Liver (tissue), 9 donors: ENCODE data around the gene DDO. TPM values are rescaled to one million over a fixed set of nuclear protein-coding genes. Genes with fewer than 3 reads are reported as not detected.

Experiments used
- DNase-seq: peaks from one replicate; pipeline ENCODE4 v3.0.0-alpha.2; 2017; ENCODE audit warnings: low spot score
- H3K27ac ChIP-seq, 2 donors: one replicate each; pipeline ENCODE4 v1.7.0; 2013; ENCODE audit warnings: inconsistent platforms in 2 of 2, low read length in 2 of 2, control low read depth in 1 of 2, low read depth in 1 of 2, mild to moderate bottlenecking in 1 of 2
- H3K27me3 ChIP-seq, 4 donors: one replicate each; pipeline versions ENCODE4 v1.6.1 to v1.7.0; 2013; ENCODE audit warnings: low read length in 3 of 4, inconsistent platforms in 1 of 4, mild to moderate bottlenecking in 1 of 4, moderate library complexity in 1 of 4; ENCODE audit not compliant: control insufficient read depth in 4 of 4, insufficient read depth in 4 of 4
- H3K36me3 ChIP-seq, 4 donors: one replicate each; pipeline versions ENCODE4 v1.6.1 to v1.7.0; 2013; ENCODE audit warnings: low read length in 3 of 4, mild to moderate bottlenecking in 3 of 4, low read depth in 1 of 4, moderate library complexity in 1 of 4; ENCODE audit not compliant: control insufficient read depth in 4 of 4, insufficient read depth in 3 of 4
- H3K4me1 ChIP-seq, 4 donors: one replicate each; pipeline versions ENCODE4 v1.6.1 to v1.7.0; 2013; ENCODE audit warnings: low read length in 3 of 4, mild to moderate bottlenecking in 3 of 4, moderate library complexity in 1 of 4; ENCODE audit not compliant: control insufficient read depth in 4 of 4, insufficient read depth in 4 of 4
- H3K4me3 ChIP-seq, 3 donors: one replicate each; pipeline versions ENCODE4 v1.6.1 to v1.7.0; 2013; ENCODE audit warnings: low read length in 3 of 3, control low read depth in 1 of 3, low read depth in 1 of 3, mild to moderate bottlenecking in 1 of 3
- H3K9ac ChIP-seq, 2 donors: one replicate each; pipeline ENCODE4 v1.7.0; 2013; ENCODE audit warnings: low read length in 2 of 2, mild to moderate bottlenecking in 2 of 2, moderate library complexity in 2 of 2, control low read depth in 1 of 2, low read depth in 1 of 2
- H3K9me3 ChIP-seq, 4 donors: one replicate each; pipeline versions ENCODE4 v1.6.1 to v1.7.0; 2013; ENCODE audit warnings: low read length in 3 of 4; ENCODE audit not compliant: control insufficient read depth in 4 of 4
- ATF3 ChIP-seq: IDR thresholded peaks from 2 replicates; pipeline ENCODE4 v1.6.1; 2016; ENCODE audit warnings: antibody characterized with exemption
- CTCF ChIP-seq: fragments of 150-350 bp; IDR thresholded peaks from 2 replicates; pipeline ENCODE4 v1.5.1; 2017; ENCODE audit warnings: improper control_type of control experiment, low read depth, low read length; ENCODE audit not compliant: missing input control
- EGR1 ChIP-seq, 2 donors: IDR thresholded peaks; 2 replicates each; pipeline ENCODE4 v1.6.1; 2016 to 2018; ENCODE audit warnings: antibody characterized with exemption in 2 of 2, low read depth in 2 of 2
- FOXA1 ChIP-seq: IDR thresholded peaks from 2 replicates; pipeline ENCODE4 v1.6.1; 2016; ENCODE audit warnings: antibody characterized with exemption
- FOXA2 ChIP-seq: IDR thresholded peaks from 2 replicates; pipeline ENCODE4 v1.6.1; 2016; ENCODE audit warnings: antibody characterized with exemption
- GABPA ChIP-seq, 2 donors: IDR thresholded peaks in 1 of 2; conservative IDR thresholded peaks in 1 of 2; 2 replicates each; pipeline ENCODE4 v1.6.1; 2016; ENCODE audit warnings: antibody characterized with exemption in 2 of 2, mild to moderate bottlenecking in 1 of 2, moderate library complexity in 1 of 2
- HNF4A ChIP-seq, 2 donors: conservative IDR thresholded peaks; 2 replicates each; pipeline ENCODE4 v1.6.1; 2016; ENCODE audit warnings: antibody characterized with exemption in 2 of 2, mild to moderate bottlenecking in 2 of 2
- HNF4G ChIP-seq: IDR thresholded peaks from 2 replicates; pipeline ENCODE4 v1.6.1; 2016; ENCODE audit warnings: antibody characterized with exemption
- JUND ChIP-seq, 2 donors: IDR thresholded peaks; 2 replicates each; pipeline ENCODE4 v1.6.1; 2016; ENCODE audit warnings: antibody characterized with exemption in 2 of 2
- NR2F2 ChIP-seq: IDR thresholded peaks from 2 replicates; pipeline ENCODE4 v1.6.1; 2016; ENCODE audit warnings: antibody characterized with exemption
- RXRA ChIP-seq, 2 donors: IDR thresholded peaks; 2 replicates each; pipeline ENCODE4 v1.6.1; 2017 to 2018; ENCODE audit warnings: antibody characterized with exemption in 2 of 2, mild to moderate bottlenecking in 1 of 2
- SP1 ChIP-seq: IDR thresholded peaks from 2 replicates; pipeline ENCODE4 v1.6.1; 2018; ENCODE audit warnings: antibody characterized with exemption, mild to moderate bottlenecking
- TAF1 ChIP-seq: conservative IDR thresholded peaks from 2 replicates; pipeline ENCODE4 v1.6.1; 2016; ENCODE audit warnings: antibody characterized with exemption, mild to moderate bottlenecking
- YY1 ChIP-seq: IDR thresholded peaks from 2 replicates; pipeline ENCODE4 v1.6.1; 2016; ENCODE audit warnings: antibody characterized with exemption, mild to moderate bottlenecking
- WGBS: extraction: QIAGEN DNeasy Blood & Tissue Kit; methylation state at CpG from one replicate; pipeline ENCODE4 v1.1.7; 2013; 5-methylcytosine and 5-hydroxymethylcytosine counted together
- polyA plus RNA-seq, 2 donors: library from polyadenylated mRNA; stranded (reverse) in 1 of 2; unstranded in 1 of 2; fragments of 200-250 nt in 1 of 2; fragments of >200 nt in 1 of 2; fragmentation: Nextera tagmentation in 1 of 2; extraction: Ambion mirVana in 1 of 2; gene quantifications; one replicate each; pipeline versions ENCODE4 v1.2.1 to v1.2.3, GENCODE V29; 2013 to 2015
- total RNA-seq, 2 donors: library from RNA; depleted of rRNA; stranded (reverse); fragments of >200 nt; gene quantifications; one replicate each; pipeline ENCODE4 v1.2.3, GENCODE V29; 2014
- TF ChIP-seq, protein P1 (sequence below): IDR thresholded peaks from 2 replicates; pipeline ENCODE4 v1.6.1; 2016; ENCODE audit warnings: antibody characterized with exemption
- TF ChIP-seq, protein P2 (sequence below): IDR thresholded peaks from 2 replicates; pipeline ENCODE4 v1.6.1; 2016; ENCODE audit warnings: antibody characterized with exemption, mild to moderate bottlenecking
- donor health status: healthy.
- donor health status: healthy.
- donor health status: healthy.
- donor health status: healthy.
- donor health status: healthy.

DDO gene
- total and polyA plus RNA-seq, 4 donors: 4.9 to 11.1 (median 7.0) TPM

GRCh38 chr6:110408901-110409300, 6.5 kb downstream of the DDO start:
- Histone ChIP-seq H3K36me3 (peaks cover 0 to 14% (median 3%) of the 10 kb centered on the region in 4 donors), H3K9me3 (no peaks in the 10 kb centered on the region), H3K4me1 (peaks cover 1 to 20% (median 3%) of the 10 kb centered on the region in 4 donors), H3K27me3 (no peaks in the 10 kb centered on the region), H3K27ac (no peak overlapping the region), H3K9ac (no peak overlapping the region), H3K4me3 (no peak overlapping the region)
- DNase-seq: no peak
- 83% methylated on average over 6 of the region's 6 CpGs for WGBS
- TF ChIP-seq YY1 (no peak), GABPA (IDR thresholded peaks at IDR 0.05 in 1 of 2, conservative IDR thresholded peaks at IDR 0.05 in 1 of 2) (no peak), SP1 (no peak), RXRA (IDR thresholded peaks at IDR 0.05) (no peak), JUND (IDR thresholded peaks at IDR 0.05) (no peak), FOXA2 (no peak), EGR1 (IDR thresholded peaks at IDR 0.05; ENCODE audit: low read depth in 2 of 2) (no peak), NR2F2 (no peak), ATF3 (no peak), HNF4G (no peak), HNF4A (conservative IDR thresholded peaks at IDR 0.05) (no peak), CTCF (no peak)

DNA sequence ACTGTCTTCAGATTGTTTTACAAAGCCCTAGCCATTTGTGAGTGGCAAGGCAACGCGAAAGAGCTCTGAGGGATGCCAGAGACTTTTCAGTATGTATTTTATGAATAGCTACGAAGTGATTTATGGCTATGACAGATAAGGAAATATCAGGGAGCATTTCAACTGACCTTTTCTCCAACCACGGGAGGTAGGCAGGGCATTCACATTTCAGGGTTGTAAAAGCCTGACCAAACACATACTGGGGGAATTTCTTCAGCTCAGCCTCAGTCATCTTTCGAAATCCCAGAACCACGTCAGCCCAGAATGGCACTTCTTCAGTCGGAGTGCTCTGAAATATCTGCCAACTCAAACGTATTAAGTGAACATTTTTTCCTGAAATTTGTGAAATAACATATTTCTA, 10.8 kb downstream of the DDO start:
- no peak for DNase-seq
- H3K36me3 ChIP-seq: peaks cover 0 to 15% (median 3%) of the 10 kb centered on the region in 4 donors
- H3K27me3 ChIP-seq: no peaks in the 10 kb centered on the region
- no peak overlapping the region for H3K27ac ChIP-seq
- H3K9me3 ChIP-seq: no peaks in the 10 kb centered on the region
- H3K4me3 ChIP-seq: no peak overlapping the region
- no peak overlapping the region for H3K9ac ChIP-seq
- peaks cover 0 to 9% (median 0%) of the 10 kb centered on the region in 4 donors for H3K4me1 ChIP-seq
- TF ChIP-seq YY1 (no peak), TAF1 (no peak), GABPA (IDR thresholded peaks at IDR 0.05 in 1 of 2, conservative IDR thresholded peaks at IDR 0.05 in 1 of 2) (no peak), SP1 (no peak), EGR1 (IDR thresholded peaks at IDR 0.05; ENCODE audit: low read depth in 2 of 2) (no peak), HNF4A (conservative IDR thresholded peaks at IDR 0.05) (no peak), FOXA1 (no peak), CTCF (no peak)
- TF ChIP-seq, protein P1, sequence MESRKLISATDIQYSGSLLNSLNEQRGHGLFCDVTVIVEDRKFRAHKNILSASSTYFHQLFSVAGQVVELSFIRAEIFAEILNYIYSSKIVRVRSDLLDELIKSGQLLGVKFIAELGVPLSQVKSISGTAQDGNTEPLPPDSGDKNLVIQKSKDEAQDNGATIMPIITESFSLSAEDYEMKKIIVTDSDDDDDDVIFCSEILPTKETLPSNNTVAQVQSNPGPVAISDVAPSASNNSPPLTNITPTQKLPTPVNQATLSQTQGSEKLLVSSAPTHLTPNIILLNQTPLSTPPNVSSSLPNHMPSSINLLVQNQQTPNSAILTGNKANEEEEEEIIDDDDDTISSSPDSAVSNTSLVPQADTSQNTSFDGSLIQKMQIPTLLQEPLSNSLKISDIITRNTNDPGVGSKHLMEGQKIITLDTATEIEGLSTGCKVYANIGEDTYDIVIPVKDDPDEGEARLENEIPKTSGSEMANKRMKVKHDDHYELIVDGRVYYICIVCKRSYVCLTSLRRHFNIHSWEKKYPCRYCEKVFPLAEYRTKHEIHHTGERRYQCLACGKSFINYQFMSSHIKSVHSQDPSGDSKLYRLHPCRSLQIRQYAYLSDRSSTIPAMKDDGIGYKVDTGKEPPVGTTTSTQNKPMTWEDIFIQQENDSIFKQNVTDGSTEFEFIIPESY: no peak
- TF ChIP-seq, protein P2, sequence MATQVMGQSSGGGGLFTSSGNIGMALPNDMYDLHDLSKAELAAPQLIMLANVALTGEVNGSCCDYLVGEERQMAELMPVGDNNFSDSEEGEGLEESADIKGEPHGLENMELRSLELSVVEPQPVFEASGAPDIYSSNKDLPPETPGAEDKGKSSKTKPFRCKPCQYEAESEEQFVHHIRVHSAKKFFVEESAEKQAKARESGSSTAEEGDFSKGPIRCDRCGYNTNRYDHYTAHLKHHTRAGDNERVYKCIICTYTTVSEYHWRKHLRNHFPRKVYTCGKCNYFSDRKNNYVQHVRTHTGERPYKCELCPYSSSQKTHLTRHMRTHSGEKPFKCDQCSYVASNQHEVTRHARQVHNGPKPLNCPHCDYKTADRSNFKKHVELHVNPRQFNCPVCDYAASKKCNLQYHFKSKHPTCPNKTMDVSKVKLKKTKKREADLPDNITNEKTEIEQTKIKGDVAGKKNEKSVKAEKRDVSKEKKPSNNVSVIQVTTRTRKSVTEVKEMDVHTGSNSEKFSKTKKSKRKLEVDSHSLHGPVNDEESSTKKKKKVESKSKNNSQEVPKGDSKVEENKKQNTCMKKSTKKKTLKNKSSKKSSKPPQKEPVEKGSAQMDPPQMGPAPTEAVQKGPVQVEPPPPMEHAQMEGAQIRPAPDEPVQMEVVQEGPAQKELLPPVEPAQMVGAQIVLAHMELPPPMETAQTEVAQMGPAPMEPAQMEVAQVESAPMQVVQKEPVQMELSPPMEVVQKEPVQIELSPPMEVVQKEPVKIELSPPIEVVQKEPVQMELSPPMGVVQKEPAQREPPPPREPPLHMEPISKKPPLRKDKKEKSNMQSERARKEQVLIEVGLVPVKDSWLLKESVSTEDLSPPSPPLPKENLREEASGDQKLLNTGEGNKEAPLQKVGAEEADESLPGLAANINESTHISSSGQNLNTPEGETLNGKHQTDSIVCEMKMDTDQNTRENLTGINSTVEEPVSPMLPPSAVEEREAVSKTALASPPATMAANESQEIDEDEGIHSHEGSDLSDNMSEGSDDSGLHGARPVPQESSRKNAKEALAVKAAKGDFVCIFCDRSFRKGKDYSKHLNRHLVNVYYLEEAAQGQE: no peak
- WGBS: 71% methylated on average over 8 of the region's 8 CpGs
